Heart left ventricle (tissue), 13 donors: ENCODE results near the gene PROCA1.

ENCODE experiments used
- POLR2A ChIP-seq, 2 donors: fragments of 450-650 bp; IDR thresholded peaks; one replicate each; pipeline ENCODE4 v1.6.1; 2017; ENCODE audit warnings: antibody characterized with exemption in 2 of 2, mild to moderate bottlenecking in 2 of 2, moderate library complexity in 2 of 2
- TF ChIP-seq, protein P1 (sequence below), 12 donors: fragments of 200-600 bp; sonication (generic) in 4 of 12; IDR thresholded peaks; one replicate each; pipeline versions ENCODE4 v1.5.0 to v1.8.0; 2018 to 2022; ENCODE audit warnings: antibody characterized with exemption in 12 of 12, mild to moderate bottlenecking in 5 of 12
- donor health status: ischemic (EF 13 %, LVEDD 7.1; RV severe dilation, severe dysfunction).
- donor health status: DM: no; HTN: yes; CAD: no.
- donor health status: DM: no; HTN: no; CAD: no.
- donor health status: ischemic (EF 25% LVEDD 6.9; RV normal size, moderate dysfunction).
- donor health status: ischemic (EF 25% LVEDD 5.7; RV mildly dilated, moderate dysfunction).
- donor health status: ischemic (EF 35%, LVEDD 5.7; RV mildly dilated, moderate dysfunction).
- donor health status: nonischemic (EF 11% LVEDD 7.7; RV severe dilation, severe dysfunction).
- donor health status: DM: yes; HTN: yes; CAD: no.
- donor health status: PGD.
- donor health status: ischemic (EF 29% LVEDD 5.4; RV normal size, mild dysfunction).
- donor health status: nonischemic (EF 23%, LVEDD 6.1; RV moderate dilation, normal function).

DNA sequence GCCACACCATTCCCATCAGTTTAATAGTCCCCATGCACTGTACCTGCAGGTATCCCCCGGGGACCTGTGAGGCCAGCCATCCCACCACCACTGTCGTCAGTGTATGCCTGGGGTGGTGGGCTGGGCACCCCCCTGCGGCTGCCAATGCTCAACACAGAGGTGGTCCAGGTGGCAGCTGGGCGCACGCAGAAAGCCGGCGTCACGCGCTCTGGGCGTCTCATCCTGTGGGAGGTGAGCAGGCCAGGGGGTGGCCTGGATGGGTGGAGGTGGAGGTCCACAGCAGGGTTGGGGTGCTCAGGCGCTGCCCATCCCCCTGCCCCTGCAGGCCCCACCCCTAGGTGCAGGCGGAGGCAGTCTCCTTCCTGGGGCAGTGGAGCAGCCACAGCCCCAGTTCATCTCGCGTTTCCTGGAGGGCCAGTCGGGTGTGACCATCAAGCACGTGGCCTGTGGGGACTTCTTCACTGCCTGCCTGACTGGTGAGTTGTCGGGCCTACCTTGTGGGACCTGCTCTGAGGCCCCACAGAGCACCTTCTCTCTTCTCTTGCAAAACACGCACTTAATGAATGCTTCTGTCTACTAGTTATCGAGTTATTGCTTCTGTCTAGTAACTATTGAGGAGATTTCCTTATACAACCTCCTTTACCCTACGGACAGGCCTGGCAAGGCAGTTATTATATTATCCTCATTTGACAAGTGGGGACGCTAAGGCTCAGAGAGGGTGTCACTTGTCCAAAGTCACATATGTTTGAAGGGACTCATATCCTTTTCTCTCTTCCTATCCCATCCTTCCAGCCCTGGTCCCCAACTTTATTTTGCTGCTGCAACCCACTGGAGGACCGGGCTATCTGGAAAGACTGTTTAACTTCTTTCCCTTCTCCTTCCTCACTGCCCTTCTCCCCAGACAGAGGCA, 26.3 kb upstream of the PROCA1 start:
- TF ChIP-seq, protein P1, sequence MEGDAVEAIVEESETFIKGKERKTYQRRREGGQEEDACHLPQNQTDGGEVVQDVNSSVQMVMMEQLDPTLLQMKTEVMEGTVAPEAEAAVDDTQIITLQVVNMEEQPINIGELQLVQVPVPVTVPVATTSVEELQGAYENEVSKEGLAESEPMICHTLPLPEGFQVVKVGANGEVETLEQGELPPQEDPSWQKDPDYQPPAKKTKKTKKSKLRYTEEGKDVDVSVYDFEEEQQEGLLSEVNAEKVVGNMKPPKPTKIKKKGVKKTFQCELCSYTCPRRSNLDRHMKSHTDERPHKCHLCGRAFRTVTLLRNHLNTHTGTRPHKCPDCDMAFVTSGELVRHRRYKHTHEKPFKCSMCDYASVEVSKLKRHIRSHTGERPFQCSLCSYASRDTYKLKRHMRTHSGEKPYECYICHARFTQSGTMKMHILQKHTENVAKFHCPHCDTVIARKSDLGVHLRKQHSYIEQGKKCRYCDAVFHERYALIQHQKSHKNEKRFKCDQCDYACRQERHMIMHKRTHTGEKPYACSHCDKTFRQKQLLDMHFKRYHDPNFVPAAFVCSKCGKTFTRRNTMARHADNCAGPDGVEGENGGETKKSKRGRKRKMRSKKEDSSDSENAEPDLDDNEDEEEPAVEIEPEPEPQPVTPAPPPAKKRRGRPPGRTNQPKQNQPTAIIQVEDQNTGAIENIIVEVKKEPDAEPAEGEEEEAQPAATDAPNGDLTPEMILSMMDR (IDR thresholded peaks at IDR 0.05) = no peak
- no peak for TF ChIP-seq POLR2A (IDR thresholded peaks at IDR 0.05)
